Astrocyte (in vitro differentiated cells and primary cell): ENCODE results near the gene KIF23. TPM values are rescaled to one million over a fixed set of nuclear protein-coding genes. Genes with fewer than 3 reads are reported as not detected.

ENCODE experiments used
- DNase-seq: peaks from one replicate; pipeline ENCODE4 v3.0.0-alpha.2; 2010; ENCODE audit warnings: low read depth
- FAIRE-seq: peaks from 2 replicates; lab custom pipeline; 2011; peaks lifted over from hg19 to GRCh38; lab: Jason Lieb, UNC
- H2AFZ ChIP-seq: 2 replicates; pipeline ENCODE4 v1.6.0; 2012; ENCODE audit warnings: low read depth, low read length, inconsistent platforms
- H3K27ac ChIP-seq: 2 replicates; pipeline ENCODE4 v1.5.1; 2011; ENCODE audit warnings: low read depth, low read length, inconsistent platforms
- H3K27me3 ChIP-seq: 2 replicates; pipeline ENCODE4 v1.6.0; 2011; ENCODE audit warnings: low read length, inconsistent platforms; ENCODE audit not compliant: insufficient read depth
- H3K36me3 ChIP-seq: 2 replicates; pipeline ENCODE4 v1.5.1; 2011; ENCODE audit warnings: low read length, inconsistent platforms; ENCODE audit not compliant: insufficient read depth
- H3K4me1 ChIP-seq: 2 replicates; pipeline ENCODE4 v1.5.1; 2011; ENCODE audit warnings: low read length, inconsistent platforms; ENCODE audit not compliant: insufficient read depth
- H3K4me2 ChIP-seq: 2 replicates; pipeline ENCODE4 v1.6.0; 2012; ENCODE audit warnings: low read length, inconsistent platforms
- H3K4me3 ChIP-seq: 2 replicates; pipeline ENCODE4 v1.5.1; 2011; ENCODE audit warnings: low read depth, mild to moderate bottlenecking, low read length, inconsistent platforms; ENCODE audit not compliant: insufficient read depth
- H3K79me2 ChIP-seq: 2 replicates; pipeline ENCODE4 v1.6.0; 2012; ENCODE audit warnings: mild to moderate bottlenecking, low read length, inconsistent platforms; ENCODE audit not compliant: insufficient read depth
- H3K9ac ChIP-seq: 2 replicates; pipeline ENCODE4 v1.6.0; 2012; ENCODE audit warnings: mild to moderate bottlenecking, low read length, inconsistent platforms
- H3K9me3 ChIP-seq: 2 replicates; pipeline ENCODE4 v1.5.1; 2012; ENCODE audit warnings: low read depth, mild to moderate bottlenecking, low read length, inconsistent platforms; ENCODE audit not compliant: insufficient read depth
- H4K20me1 ChIP-seq: 2 replicates; pipeline ENCODE4 v1.6.0; 2012; ENCODE audit warnings: low read length, inconsistent platforms; ENCODE audit not compliant: insufficient read depth
- H3K27ac Mint-ChIP-seq: one replicate; pipeline ENCODE4 v1.8.0; 2021; ENCODE audit warnings: mild to moderate bottlenecking, mixed read lengths; ENCODE audit not compliant: unreplicated experiment
- H3K27me3 Mint-ChIP-seq: one replicate; pipeline ENCODE4 v1.8.0; 2021; ENCODE audit warnings: low read depth, mixed read lengths; ENCODE audit not compliant: unreplicated experiment
- H3K36me3 Mint-ChIP-seq: one replicate; pipeline ENCODE4 v1.8.0; 2021; ENCODE audit warnings: low read depth, mixed read lengths; ENCODE audit not compliant: unreplicated experiment
- H3K4me1 Mint-ChIP-seq: one replicate; pipeline ENCODE4 v1.8.0; 2021; ENCODE audit warnings: low read depth, mixed read lengths; ENCODE audit not compliant: unreplicated experiment
- H3K4me3 Mint-ChIP-seq: one replicate; pipeline ENCODE4 v1.8.0; 2021; ENCODE audit warnings: mild to moderate bottlenecking, moderate library complexity, mixed read lengths; ENCODE audit not compliant: unreplicated experiment
- H3K9me3 Mint-ChIP-seq: one replicate; pipeline ENCODE4 v1.8.0; 2021; ENCODE audit warnings: mild to moderate bottlenecking, mixed read lengths; ENCODE audit not compliant: unreplicated experiment
- CTCF ChIP-seq: IDR thresholded peaks from 2 replicates; pipeline ENCODE4 v1.5.1; 2011; ENCODE audit warnings: low read depth, mild to moderate bottlenecking, inconsistent platforms, low read length, moderate library complexity; ENCODE audit not compliant: insufficient read depth
- EZH2 ChIP-seq: IDR thresholded peaks from 2 replicates; pipeline ENCODE4 v1.6.1; 2012; ENCODE audit warnings: mild to moderate bottlenecking, low read length, inconsistent platforms; ENCODE audit not compliant: insufficient read depth
- total RNA-seq: library from RNA; stranded (reverse); gene quantifications from 2 replicates; pipeline ENCODE4 v1.2.1, GENCODE V29; 2021

KIF23 gene
- total RNA-seq, 1 donor from 2014 or later: 11.8 TPM

GRCh38 chr15:69466733-69467132, 52.6 kb downstream of the KIF23 start:
- H3K4me1 ChIP-seq: peaks cover 29% of the 10 kb centered on the region
- H3K27ac Mint-ChIP-seq: no peak overlapping the region
- no peaks in the 10 kb centered on the region for H3K36me3 ChIP-seq
- no peaks in the 10 kb centered on the region for H3K9me3 Mint-ChIP-seq
- H3K4me3 Mint-ChIP-seq: no peak overlapping the region
- FAIRE-seq: no peak
- no peaks in the 10 kb centered on the region for H3K9me3 ChIP-seq
- no peaks in the 10 kb centered on the region for H3K27me3 ChIP-seq
- no peak overlapping the region for H3K27ac ChIP-seq
- DNase-seq: no peak
- no peak for TF ChIP-seq EZH2
- TF ChIP-seq CTCF: no peak
- H2AFZ ChIP-seq: no peak overlapping the region
- H3K36me3 Mint-ChIP-seq: no peaks in the 10 kb centered on the region
- H3K4me1 Mint-ChIP-seq: peaks cover 28% of the 10 kb centered on the region
- no peaks in the 10 kb centered on the region for H4K20me1 ChIP-seq
- no peak overlapping the region for H3K4me2 ChIP-seq
- no peak overlapping the region for H3K9ac ChIP-seq
- H3K4me3 ChIP-seq: no peak overlapping the region
- H3K79me2 ChIP-seq: peaks cover 4% of the 10 kb centered on the region
- no peaks in the 10 kb centered on the region for H3K27me3 Mint-ChIP-seq

- H3K79me2 ChIP-seq: no peaks in the 10 kb centered on the region
- Mint-ChIP-seq H3K9me3 (no peaks in the 10 kb centered on the region), H3K27ac (peak overlapping the region; percentile 70), H3K36me3 (no peaks in the 10 kb centered on the region), H3K4me3 (no peak overlapping the region), H3K27me3 (no peaks in the 10 kb centered on the region), H3K4me1 (peaks cover 28% of the 10 kb centered on the region)
- H3K9ac ChIP-seq: no peak overlapping the region
- H4K20me1 ChIP-seq: no peaks in the 10 kb centered on the region
- peak overlapping the region; percentile 60 for H3K4me2 ChIP-seq
- FAIRE-seq (no peak), DNase-seq (no peak)
- H3K4me1 ChIP-seq: peaks cover 25% of the 10 kb centered on the region
- TF ChIP-seq CTCF: no peak
- TF ChIP-seq EZH2: no peak
- H3K9me3 ChIP-seq: no peaks in the 10 kb centered on the region
- H3K27me3 ChIP-seq: no peaks in the 10 kb centered on the region
- no peak overlapping the region for H3K27ac ChIP-seq
- no peak overlapping the region for H3K4me3 ChIP-seq
- no peaks in the 10 kb centered on the region for H3K36me3 ChIP-seq
- H2AFZ ChIP-seq: no peak overlapping the region
These were observed 53.5 kb downstream of the KIF23 start for GRCh38 chr15:69467636-69468035.

GRCh38 chr15:69468241-69469121, 54.3 kb downstream of the KIF23 start:
- Mint-ChIP-seq H3K9me3 (no peaks in the 10 kb centered on the region), H3K4me1 (peaks cover 28% of the 10 kb centered on the region), H3K27me3 (no peaks in the 10 kb centered on the region), H3K27ac (peak overlapping the region; percentile 70), H3K4me3 (no peak overlapping the region), H3K36me3 (no peaks in the 10 kb centered on the region)
- Histone ChIP-seq H4K20me1 (no peaks in the 10 kb centered on the region), H3K4me1 (peaks cover 19% of the 10 kb centered on the region), H3K27me3 (no peaks in the 10 kb centered on the region), H3K9ac (no peak overlapping the region), H3K27ac (no peak overlapping the region), H3K79me2 (no peaks in the 10 kb centered on the region), H3K9me3 (no peaks in the 10 kb centered on the region), H3K4me2 (peak overlapping the region; percentile 60), H2AFZ (peak overlapping the region; percentile 31), H3K36me3 (no peaks in the 10 kb centered on the region), H3K4me3 (no peak overlapping the region)
- TF ChIP-seq EZH2: no peak
- no peak for TF ChIP-seq CTCF
- DNase-seq (peak; percentile 91), FAIRE-seq (no peak)
